Erythroblast (primary cell): ENCODE data around the gene THOP1.

Experiments
- DNase-seq, 2 experiments: peaks; one replicate each; lab custom pipeline; 2025; lab: John Stamatoyannopoulos, UW
- GATA1 ChIP-seq: IDR thresholded peaks from 2 replicates; pipeline ENCODE4 v1.6.1; 2011; ENCODE audit warnings: low read depth, mild to moderate bottlenecking, control low read depth, low read length, moderate library complexity
- POLR2A ChIP-seq: IDR thresholded peaks from 2 replicates; pipeline ENCODE4 v1.6.1; 2011; ENCODE audit warnings: mild to moderate bottlenecking, low read length

THOP1 gene

GRCh38 chr19:2798158-2798685, 12.9 kb downstream of the THOP1 start:
- no peak for TF ChIP-seq POLR2A
- TF ChIP-seq GATA1 = no peak
- DNase-seq = no peak

GRCh38 chr19:2798733-2799132, 13.4 kb downstream of the THOP1 start:
- TF ChIP-seq GATA1 = no peak
- no peak for TF ChIP-seq POLR2A
- DNase-seq = peak; percentile 57 to 76

- no peak for DNase-seq
- no peak for TF ChIP-seq POLR2A
- TF ChIP-seq GATA1 = no peak
Measured at GRCh38 chr19:2799273-2800020, 14.1 kb downstream of the THOP1 start.

GRCh38 chr19:2800506-2800905, 15.2 kb downstream of the THOP1 start:
- TF ChIP-seq POLR2A (no peak), GATA1 (no peak)
- no peak for DNase-seq

GRCh38 chr19:2802826-2803225, 17.5 kb downstream of the THOP1 start:
- TF ChIP-seq GATA1 (no peak), POLR2A (no peak)
- no peak for DNase-seq

- no peak for DNase-seq
- TF ChIP-seq POLR2A = no peak
- TF ChIP-seq GATA1 = no peak
Measured at GRCh38 chr19:2803486-2804155, 18.3 kb downstream of the THOP1 start.

GRCh38 chr19:2804156-2805004, 19.1 kb downstream of the THOP1 start:
- DNase-seq = no peak
- TF ChIP-seq GATA1 (no peak), POLR2A (no peak)

GRCh38 chr19:2805261-2805900, 20.1 kb downstream of the THOP1 start:
- DNase-seq = no peak
- TF ChIP-seq GATA1 (no peak), POLR2A (no peak)

GRCh38 chr19:2805991-2806649, 20.8 kb downstream of the THOP1 start:
- TF ChIP-seq GATA1 = no peak
- TF ChIP-seq POLR2A = no peak
- no peak for DNase-seq

GRCh38 chr19:2806736-2807378, 21.6 kb downstream of the THOP1 start:
- no peak for DNase-seq
- TF ChIP-seq GATA1 (no peak), POLR2A (no peak)

- TF ChIP-seq POLR2A (no peak), GATA1 (no peak)
Measured at GRCh38 chr19:2807379-2808128, 22.3 kb downstream of the THOP1 start.

More at GRCh38 chr19:2807379-2808128, 22.3 kb downstream of the THOP1 start:
- no peak for DNase-seq
